GM13976 (cell line): Measurements from ENCODE around the gene AHRR.

Experiments
- DNase-seq: peaks from one replicate; pipeline ENCODE4 v3.0.0; 2012; ENCODE audit warnings: low spot score
- CTCF ChIP-seq: IDR thresholded peaks from 2 replicates; pipeline ENCODE4 v1.5.1; 2012; ENCODE audit warnings: borderline replicate concordance, mild to moderate bottlenecking; ENCODE audit not compliant: insufficient read depth; ENCODE audit errors: extremely low read depth, missing control alignments, control extremely low read depth
- in situ Hi-C: fragments of 300-500 bp; cut with MboI; formaldehyde crosslinking; loops from one replicate; pipeline ENCODE4 v1.12.0; 2022; ENCODE audit warnings: low sequenced_read_pairs, mixed read lengths, inconsistent platforms; ENCODE audit not compliant: unreplicated experiment

AHRR gene

GRCh38 chr5:355958-356357, 34.4 kb downstream of the AHRR start:
- no peak for TF ChIP-seq CTCF
- in situ Hi-C loops: no loop called here
- DNase-seq: no peak

DNA sequence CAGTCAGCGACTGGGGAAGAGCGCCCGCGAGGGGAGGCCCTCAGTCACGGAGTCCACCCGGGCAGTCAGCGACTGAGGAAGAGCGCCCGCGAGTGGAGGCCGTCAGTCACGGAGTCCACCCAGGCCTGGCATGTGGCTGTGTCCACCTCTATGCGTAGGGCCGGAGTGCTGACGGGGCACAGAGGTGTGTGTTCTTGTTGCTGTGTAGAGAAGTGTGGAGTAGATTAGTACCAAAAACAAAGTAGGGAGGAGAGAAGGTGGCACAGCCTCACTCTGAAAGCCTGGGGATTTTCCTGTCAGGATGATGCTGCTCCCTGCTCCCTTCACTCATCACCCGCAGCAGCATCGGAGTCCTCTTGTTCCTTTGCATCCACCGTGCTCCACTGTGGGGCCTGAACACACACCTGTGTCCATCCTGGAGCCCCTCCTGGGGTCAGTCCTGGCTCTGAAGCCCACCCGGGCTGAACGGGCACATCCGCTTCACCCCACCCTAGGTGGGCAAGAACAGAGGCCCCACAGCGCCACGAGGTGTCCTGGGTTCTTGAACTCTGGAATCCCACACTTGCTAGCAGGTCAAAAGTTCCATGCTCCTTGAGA, 37.9 kb downstream of the AHRR start:
- in situ Hi-C loops: no loop called here

DNA sequence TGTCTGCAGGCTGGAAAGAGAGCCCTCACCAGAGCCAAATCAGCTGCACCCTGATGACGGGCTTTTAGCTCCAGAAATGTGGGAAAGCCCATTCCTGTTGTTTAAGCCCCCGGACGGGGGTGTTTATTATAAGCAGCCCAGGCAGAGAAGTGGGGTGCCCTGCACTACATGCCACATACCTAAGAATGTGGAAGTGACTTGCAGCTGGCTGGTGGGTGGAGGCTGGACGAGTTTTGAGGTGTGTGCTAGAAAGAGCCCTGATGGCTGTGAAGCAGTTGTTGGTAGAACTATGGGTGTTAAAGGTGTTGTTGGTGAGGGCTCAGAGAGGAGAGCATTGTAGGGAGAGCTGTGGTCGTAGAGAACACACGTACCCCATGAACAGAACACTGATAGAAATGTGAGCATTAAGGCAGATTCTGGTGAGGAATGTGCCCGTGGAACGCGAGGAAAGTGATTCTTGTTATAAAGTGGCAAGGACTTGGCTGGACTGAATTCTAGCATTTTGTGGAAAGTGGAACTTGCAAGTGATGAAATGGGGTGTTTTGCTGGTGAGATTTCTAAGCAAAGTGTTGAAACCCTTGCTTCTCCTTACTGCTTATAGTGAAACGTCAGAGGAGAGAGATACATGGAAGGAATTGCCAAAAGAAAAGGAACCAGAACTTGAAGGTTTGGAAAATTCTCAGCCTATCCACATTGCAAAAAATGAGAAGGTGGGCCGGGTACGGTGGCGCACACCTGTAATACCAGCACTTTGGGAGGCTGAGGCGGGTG, 38.9 kb downstream of the AHRR start:
- DNase-seq: no peak
- no peak for TF ChIP-seq CTCF
- in situ Hi-C loops: no loop called here

More for the DNA sequence above, 37.9 kb downstream of the AHRR start:
- no peak for TF ChIP-seq CTCF
- no peak for DNase-seq

GRCh38 chr5:362189-362588, 40.7 kb downstream of the AHRR start:
- no peak for TF ChIP-seq CTCF
- in situ Hi-C loops: no loop called here
- no peak for DNase-seq

- in situ Hi-C loops: no loop called here
- TF ChIP-seq CTCF: no peak
- no peak for DNase-seq
Observed at GRCh38 chr5:362978-363765, 41.7 kb downstream of the AHRR start.

- no peak for TF ChIP-seq CTCF
- in situ Hi-C loops: no loop called here
- no peak for DNase-seq
Observed at GRCh38 chr5:364497-364896, 43.0 kb downstream of the AHRR start.
